ENCODE results near the gene KLF16.

Gene KLF16

DNA sequence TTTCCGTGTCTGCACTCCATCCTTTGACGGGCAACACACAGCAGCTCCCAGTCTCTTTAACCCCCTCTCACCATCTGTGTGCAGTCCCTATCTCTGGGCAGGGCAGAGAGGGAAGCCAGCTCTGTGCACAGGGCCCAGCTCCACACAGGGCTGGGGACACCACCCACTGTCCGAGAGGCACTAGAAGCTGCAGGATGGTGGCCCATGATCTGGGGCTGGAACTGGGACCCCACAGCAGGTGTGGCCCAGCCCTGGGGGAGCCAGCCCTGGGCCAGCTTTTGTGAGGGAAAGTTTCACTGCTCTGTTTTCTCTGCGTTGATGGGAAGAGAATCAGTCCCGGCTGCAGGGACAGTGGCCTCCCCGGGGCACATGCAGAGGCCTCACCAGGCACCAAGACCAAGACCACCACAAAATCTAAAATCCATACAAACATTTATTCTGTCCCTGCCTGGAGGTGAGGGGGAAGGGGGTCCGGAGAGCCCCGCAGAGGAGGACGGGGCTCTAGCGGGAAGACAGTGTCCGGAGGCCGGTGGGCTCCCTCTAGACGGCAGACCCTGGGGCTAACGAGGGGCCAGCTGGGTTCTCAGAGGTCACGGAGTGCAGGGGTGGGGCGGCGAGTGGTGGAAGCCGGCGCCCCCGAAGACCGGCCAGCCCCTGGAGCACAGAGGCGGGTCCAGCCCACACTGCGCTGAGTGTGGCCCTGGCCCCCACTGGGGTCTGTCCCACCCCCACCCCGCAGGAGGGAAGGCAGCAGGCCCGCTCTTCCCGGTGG is 48.4 kb downstream of the KLF16 start:
- TF ChIP-seq, protein P1, sequence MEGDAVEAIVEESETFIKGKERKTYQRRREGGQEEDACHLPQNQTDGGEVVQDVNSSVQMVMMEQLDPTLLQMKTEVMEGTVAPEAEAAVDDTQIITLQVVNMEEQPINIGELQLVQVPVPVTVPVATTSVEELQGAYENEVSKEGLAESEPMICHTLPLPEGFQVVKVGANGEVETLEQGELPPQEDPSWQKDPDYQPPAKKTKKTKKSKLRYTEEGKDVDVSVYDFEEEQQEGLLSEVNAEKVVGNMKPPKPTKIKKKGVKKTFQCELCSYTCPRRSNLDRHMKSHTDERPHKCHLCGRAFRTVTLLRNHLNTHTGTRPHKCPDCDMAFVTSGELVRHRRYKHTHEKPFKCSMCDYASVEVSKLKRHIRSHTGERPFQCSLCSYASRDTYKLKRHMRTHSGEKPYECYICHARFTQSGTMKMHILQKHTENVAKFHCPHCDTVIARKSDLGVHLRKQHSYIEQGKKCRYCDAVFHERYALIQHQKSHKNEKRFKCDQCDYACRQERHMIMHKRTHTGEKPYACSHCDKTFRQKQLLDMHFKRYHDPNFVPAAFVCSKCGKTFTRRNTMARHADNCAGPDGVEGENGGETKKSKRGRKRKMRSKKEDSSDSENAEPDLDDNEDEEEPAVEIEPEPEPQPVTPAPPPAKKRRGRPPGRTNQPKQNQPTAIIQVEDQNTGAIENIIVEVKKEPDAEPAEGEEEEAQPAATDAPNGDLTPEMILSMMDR (IDR thresholded peaks at IDR 0.05; ENCODE audit: low read depth, low read length), result no peak

DNA sequence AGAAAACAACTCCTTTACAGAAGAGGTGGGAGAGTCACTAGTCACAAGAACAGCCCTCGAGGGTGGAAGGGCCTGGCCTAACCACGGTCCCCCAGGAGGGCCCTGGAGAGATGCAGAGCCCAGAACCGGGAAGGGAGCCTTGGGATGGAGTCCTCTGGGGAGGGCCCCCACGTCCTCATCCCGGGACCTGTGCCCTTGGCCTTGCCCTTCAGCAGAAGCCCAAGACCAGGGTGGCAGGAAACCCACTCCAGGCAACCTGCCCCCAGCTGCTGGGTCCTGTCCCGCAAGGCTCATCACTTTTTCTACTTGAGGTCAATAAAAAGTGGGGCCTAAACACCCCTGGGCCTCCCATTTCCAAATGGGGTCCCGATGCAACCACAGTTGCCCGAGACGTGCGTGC is 49.0 kb downstream of the KLF16 start:
- TF ChIP-seq, protein P1 (IDR thresholded peaks at IDR 0.05; ENCODE audit: low read depth, low read length), result no peak
- DNase-seq (ENCODE audit: extremely low read depth, low read depth), result no peak

More for the DNA sequence above, 48.4 kb downstream of the KLF16 start:
- no peak for DNase-seq (ENCODE audit: extremely low read depth, low read depth)

DNA sequence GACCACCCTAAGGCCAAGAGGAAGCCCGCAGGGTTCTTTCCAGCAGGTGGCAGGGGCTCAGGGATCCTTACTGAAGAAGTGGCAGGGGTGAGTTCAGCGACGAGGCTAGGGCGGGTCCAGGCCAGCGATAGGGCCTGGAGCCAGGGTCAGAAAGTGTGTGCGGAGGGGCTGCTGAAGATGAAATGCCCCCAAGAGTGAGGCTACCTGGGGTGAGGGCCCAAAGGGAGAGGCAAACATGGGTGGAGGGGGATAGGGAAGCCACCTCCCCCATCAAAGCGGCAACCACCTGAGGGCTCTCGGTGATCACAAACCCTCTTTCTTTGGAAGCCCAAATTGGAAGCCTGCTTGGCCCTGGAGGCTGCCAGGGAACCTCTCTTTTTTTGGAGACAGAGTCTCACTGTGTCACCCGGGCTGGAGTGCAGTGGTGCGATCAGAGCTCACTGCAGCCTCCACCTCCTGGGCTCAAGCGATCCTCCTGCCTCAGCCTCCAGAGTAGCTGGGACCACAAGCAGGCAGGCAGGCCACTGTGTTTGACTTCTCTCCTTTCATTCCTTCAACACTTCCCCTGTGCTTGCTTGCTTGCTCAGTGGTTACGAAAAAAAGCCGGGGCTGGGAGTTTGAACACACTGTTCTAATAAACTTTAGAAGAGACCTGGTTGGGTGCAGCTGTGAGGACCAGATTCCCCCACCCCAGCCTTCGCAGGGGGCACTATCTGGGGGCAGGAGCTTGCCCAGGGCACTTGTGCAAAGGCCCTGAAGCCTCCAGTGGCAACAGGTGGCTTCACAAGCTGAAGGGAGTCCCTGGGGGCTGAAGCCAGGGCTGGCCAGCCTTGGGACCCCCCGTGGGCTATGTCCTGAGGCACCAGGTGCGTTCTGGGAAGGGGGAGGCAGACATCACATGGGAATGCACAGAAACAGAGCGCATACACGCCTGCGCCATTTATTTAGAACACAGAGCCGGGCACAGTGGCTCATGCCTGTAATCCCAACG is 49.9 kb downstream of the KLF16 start:
- DNase-seq (ENCODE audit: extremely low read depth, low read depth), result no peak
- TF ChIP-seq, protein P1 (IDR thresholded peaks at IDR 0.05; ENCODE audit: low read depth, low read length), result no peak

DNA sequence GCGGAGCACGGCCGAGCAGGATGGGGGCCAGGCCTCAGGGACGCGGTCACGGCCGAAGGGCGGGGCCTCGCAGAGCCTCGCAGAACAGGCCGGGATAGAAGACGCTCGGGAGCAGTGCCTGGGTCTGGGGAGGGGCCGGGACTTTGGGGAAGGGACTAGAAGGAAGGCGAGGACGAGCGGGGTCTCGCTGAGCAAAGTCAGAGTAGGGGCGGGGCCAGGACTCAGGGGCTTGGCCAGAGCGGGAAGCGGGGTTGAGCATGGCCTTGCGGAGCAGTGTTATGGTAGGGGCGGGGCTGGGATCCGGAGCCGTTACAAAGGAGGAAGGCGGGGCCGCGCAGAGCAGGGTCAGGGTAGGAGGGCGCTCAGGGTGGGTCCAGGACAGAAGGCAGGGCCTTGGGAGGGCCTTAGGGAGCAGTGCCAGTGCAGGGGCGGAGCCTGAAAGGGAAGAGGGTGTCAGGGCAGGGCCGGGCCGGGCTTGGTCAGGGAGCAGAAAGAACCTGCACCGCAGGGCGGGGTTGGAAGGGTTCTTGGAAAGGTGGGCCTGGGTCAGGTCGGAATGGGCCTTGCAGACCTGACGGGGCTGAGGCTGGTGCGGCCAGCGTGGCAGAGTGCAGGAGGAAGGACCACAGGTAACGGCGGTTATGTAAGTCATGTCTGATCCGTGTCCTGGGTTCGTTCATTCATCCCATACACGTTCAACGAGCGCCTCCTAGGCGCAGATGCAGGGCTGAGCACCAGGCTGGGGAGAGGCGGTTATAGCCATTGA is 50.8 kb downstream of the KLF16 start:
- TF ChIP-seq, protein P1 (IDR thresholded peaks at IDR 0.05; ENCODE audit: low read depth, low read length), result peak; percentile 55
- peak; percentile 88 for DNase-seq (ENCODE audit: extremely low read depth, low read depth)

DNA sequence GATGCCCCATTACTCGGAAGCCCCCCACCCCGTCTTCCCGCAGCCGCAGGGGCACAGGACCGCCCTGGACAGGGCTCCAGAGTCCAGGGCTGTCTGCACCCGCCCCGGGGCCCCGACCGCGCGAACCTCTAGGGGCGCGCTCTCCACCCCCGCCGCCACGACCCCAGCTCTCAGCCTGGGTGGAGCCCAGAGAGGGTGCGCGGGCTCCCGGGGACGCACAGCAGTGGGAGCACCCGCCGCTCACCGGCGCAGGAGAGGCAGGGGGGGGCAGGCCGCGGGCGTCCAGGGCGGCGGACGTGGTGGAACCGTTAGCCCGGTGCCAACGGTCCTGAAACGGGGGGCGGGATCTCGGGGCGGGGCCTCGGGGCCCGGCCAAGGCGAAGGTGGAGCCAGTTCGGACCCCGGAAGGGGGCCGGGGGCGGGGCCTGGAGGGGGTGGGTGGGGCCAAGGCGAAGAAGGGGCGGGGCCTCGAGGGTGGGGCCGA is 51.4 kb downstream of the KLF16 start, which contains the start of gene ATP8B3:
Gene ATP8B3, minus strand, starts transcription at position 335 of the 484 bp plus-strand sequence. CDS start 540 bp downstream, outside the sequence.
- DNase-seq (ENCODE audit: extremely low read depth, low read depth), result no peak

DNA sequence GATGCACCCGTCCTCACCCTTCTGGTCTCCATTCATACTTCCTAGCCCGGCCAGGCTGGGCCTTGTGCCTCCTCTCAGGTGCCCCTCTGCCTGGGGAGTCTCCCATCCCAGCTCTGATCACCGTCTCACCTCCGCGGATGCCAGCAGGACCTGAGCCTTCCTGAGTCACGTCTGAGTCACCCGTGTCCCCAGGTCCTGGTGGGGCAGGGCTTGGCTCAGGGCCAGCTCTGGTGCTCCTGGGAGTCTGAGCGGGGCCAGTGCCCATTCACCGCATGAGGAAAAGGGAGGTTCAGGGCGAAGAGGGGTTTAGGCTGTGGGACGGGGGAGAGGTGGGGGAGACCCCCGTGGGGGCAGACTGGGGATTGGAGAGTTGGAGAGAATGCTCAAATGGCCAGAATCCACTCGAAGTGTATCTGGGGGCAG is 51.9 kb downstream of the KLF16 start:
- no peak for DNase-seq (ENCODE audit: extremely low read depth, low read depth)
- TF ChIP-seq, protein P1 (IDR thresholded peaks at IDR 0.05; ENCODE audit: low read depth, low read length), result no peak

More for the DNA sequence above, 51.4 kb downstream of the KLF16 start, which contains the start of gene ATP8B3:
- TF ChIP-seq, protein P1 (IDR thresholded peaks at IDR 0.05; ENCODE audit: low read depth, low read length), result peak; percentile 5; the same call in 1 of the 2 replicates
